Measurements from ENCODE around the gene PRR3. TPM values are rescaled to one million over a fixed set of nuclear protein-coding genes. Genes with fewer than 3 reads are reported as not detected.
A peak's percentile ranks its signal among the peaks of the same experiment; 100 is the strongest.
"Not testable (repeated sequence)": the region's sequence is repeated elsewhere in the genome, so short reads cannot be mapped to it uniquely, and the experiment has no call there.

Gene PRR3
- total RNA-seq, 4 donors from 2014 or later: 3.5 to 21.6 (median 7.9) TPM

DNA sequence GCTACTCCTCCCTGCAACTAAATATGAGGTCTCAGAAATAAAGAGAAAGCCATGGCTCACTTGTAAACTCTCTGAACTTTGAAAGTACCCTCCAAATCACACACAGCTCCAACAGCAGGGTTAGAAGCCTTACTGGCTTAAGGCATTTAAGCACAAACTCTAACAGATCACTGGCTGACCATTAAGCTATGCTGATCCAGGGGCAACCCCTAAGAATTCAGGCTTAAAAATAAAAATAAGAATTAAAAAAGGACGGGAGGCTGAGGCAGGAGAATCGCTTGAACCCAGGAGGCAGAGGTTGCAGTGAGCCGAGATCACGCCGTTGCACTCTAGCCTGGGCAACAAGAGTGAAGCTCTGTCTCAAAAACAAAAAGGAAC, 45.9 kb upstream of the PRR3 start:
- no peak overlapping the region for H3K27ac ChIP-seq
- no peaks in the 10 kb centered on the region for H3K36me3 ChIP-seq
- no peak for ATAC-seq
- TF ChIP-seq, protein P1, sequence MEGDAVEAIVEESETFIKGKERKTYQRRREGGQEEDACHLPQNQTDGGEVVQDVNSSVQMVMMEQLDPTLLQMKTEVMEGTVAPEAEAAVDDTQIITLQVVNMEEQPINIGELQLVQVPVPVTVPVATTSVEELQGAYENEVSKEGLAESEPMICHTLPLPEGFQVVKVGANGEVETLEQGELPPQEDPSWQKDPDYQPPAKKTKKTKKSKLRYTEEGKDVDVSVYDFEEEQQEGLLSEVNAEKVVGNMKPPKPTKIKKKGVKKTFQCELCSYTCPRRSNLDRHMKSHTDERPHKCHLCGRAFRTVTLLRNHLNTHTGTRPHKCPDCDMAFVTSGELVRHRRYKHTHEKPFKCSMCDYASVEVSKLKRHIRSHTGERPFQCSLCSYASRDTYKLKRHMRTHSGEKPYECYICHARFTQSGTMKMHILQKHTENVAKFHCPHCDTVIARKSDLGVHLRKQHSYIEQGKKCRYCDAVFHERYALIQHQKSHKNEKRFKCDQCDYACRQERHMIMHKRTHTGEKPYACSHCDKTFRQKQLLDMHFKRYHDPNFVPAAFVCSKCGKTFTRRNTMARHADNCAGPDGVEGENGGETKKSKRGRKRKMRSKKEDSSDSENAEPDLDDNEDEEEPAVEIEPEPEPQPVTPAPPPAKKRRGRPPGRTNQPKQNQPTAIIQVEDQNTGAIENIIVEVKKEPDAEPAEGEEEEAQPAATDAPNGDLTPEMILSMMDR (IDR thresholded peaks at IDR 0.05): no peak
- TF ChIP-seq POLR2A (IDR thresholded peaks at IDR 0.05): no peak
- TF ChIP-seq POLR2AphosphoS5 (IDR thresholded peaks at IDR 0.05): no peak
- TF ChIP-seq EP300 (IDR thresholded peaks at IDR 0.05): no peak
- H3K9me3 ChIP-seq: no peaks in the 10 kb centered on the region
- no peaks in the 10 kb centered on the region for H3K27me3 ChIP-seq
- 36 to 47% methylated on average over 4 to 5 of the region's 5 CpGs for WGBS, 2 donors (ENCODE audit: low coverage in 1 of 2)
- peaks cover 0 to 5% (median 0%) of the 10 kb centered on the region in 3 donors for H3K4me1 ChIP-seq
- H3K4me3 ChIP-seq: no peak overlapping the region

DNA sequence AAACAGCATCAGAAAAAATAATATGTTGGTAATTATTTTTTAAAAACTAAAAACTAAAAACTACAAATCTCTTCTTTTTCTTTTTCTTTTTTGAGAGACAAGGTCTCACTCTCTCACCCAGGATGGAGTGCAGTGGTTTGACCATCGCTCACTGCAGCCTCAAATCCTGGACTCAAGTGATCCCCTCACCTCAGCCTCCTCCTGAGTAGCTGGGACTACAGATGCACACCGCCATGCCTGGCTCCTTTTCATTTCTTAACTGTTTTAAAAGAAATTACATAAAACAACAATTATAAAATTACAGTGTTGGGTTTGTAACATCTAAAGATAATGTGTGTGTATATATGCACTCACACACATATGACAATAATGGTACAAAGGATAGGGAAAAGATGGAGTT, 43.6 kb upstream of the PRR3 start:
- WGBS, 2 donors (ENCODE audit: low coverage in 1 of 2): 88 to 94% methylated on average over 2 of the region's 2 CpGs
- ATAC-seq: no peak
- Histone ChIP-seq H3K4me3 (no peak overlapping the region), H3K4me1 (peaks cover 0 to 5% (median 0%) of the 10 kb centered on the region in 3 donors), H3K27me3 (no peaks in the 10 kb centered on the region), H3K27ac (no peak overlapping the region), H3K36me3 (no peaks in the 10 kb centered on the region), H3K9me3 (no peaks in the 10 kb centered on the region)
- TF ChIP-seq POLR2AphosphoS5 (IDR thresholded peaks at IDR 0.05) (no peak), POLR2A (IDR thresholded peaks at IDR 0.05) (no peak)
- TF ChIP-seq, protein P1 (IDR thresholded peaks at IDR 0.05): no peak

DNA sequence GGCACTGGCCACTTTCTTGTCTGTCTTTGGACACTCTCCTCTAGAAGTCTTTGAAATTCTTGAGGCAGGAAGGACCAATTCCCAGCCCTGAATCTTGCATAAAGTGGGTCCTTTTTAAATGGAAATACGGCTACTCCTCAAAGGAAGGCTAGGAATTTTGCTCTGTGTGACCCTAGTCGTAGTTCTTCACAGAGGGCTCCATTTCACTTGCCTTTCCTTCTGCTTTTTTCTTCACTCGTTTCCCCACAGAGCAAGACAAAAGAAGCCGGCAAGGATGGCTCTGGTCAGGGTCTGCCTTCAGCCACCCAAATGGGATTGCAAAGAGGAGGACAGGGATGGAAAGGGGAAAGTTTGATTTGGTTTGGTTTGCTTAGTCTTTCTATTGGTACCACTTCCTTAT, 42.0 kb upstream of the PRR3 start:
- WGBS, 2 donors (ENCODE audit: low coverage in 1 of 2): 31% methylated on average over 4 of the region's 4 CpGs; no CpG with 5 or more reads in 1 of the 2 donors
- H3K27ac ChIP-seq: peak overlapping the region in 3 of 4 donors; percentile 32 to 84 (median 73)
- ATAC-seq: no peak

DNA sequence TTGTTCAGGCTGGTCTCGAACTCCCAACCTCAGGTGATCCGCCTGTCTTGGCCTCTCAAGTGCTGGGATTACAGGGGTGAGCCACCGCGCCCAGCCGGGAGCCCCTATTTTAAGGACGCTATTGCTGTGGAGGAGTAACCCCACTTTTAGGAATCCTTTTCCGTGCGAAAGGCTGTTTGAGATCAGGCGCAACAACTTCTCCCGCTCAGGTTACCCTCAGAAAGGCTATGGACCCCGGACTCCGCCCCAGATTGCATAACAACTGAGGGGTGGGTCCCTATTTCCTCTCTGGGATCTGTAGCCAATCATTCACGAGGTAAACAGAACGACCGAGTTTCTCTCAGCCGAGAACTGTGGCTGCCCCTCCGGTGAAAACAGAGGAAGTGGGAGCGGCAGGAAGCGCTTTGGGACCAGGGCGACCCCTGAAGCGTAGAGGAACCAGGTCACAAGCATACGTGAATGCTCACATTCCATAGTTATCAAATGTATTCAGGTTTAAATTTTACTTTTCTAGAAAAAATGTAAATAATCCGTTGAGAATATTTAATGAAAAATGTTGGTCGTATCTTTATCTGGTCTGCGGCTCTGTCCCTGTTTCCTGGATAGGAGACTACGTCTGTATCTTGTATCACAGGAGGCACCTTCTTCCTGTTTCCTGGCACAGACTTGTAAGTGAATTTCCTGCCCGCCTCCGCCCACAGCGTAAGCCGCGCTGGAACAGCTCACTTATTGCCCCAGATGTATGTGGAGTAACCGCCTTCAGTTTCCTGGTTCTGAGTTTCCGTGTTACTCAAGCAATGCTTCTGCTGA, 40.9 kb upstream of the PRR3 start:
- TF ChIP-seq POLR2A (IDR thresholded peaks at IDR 0.05): peak; percentile 32 to 62
- TF ChIP-seq, protein P1 (IDR thresholded peaks at IDR 0.05): no peak
- peak; percentile 83 for TF ChIP-seq POLR2AphosphoS5 (IDR thresholded peaks at IDR 0.05)
- WGBS, 2 donors (ENCODE audit: low coverage in 1 of 2): 1 to 4% methylated on average over 16 to 20 of the region's 33 CpGs

More for the DNA sequence above, 42.0 kb upstream of the PRR3 start:
- TF ChIP-seq POLR2AphosphoS5 (IDR thresholded peaks at IDR 0.05) (no peak), EP300 (IDR thresholded peaks at IDR 0.05) (no peak), POLR2A (IDR thresholded peaks at IDR 0.05) (no peak)
- TF ChIP-seq, protein P1 (IDR thresholded peaks at IDR 0.05): no peak
- Histone ChIP-seq H3K4me3 (no peak overlapping the region), H3K36me3 (no peaks in the 10 kb centered on the region), H3K9me3 (no peaks in the 10 kb centered on the region), H3K27me3 (peaks cover 3% of the 10 kb centered on the region), H3K4me1 (peaks cover 0 to 5% (median 0%) of the 10 kb centered on the region in 3 donors)

DNA sequence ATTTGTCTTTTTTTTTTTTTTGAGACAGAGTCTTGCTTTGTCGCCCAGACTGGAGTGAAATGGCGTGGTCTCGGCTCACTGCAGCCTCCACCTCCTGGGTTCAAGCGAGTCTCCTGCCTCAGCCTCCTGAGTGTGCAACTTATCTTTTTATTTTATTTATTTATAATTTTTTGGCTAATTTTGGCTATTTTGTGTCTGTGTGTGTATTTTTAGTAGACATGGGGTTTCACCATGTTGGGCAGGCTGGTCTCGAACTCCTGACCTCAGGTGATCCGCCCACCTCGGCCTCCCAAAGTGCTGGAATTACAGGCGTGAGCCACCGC, 40.4 kb upstream of the PRR3 start:
- 61 to 68% methylated on average over 5 to 8 of the region's 9 CpGs for WGBS, 2 donors (ENCODE audit: low coverage in 1 of 2)
- H3K4me1 ChIP-seq, H3K9me3 ChIP-seq, H3K36me3 ChIP-seq, ATAC-seq: not testable (repeated sequence)
- H3K27ac ChIP-seq: peak overlapping the region in 3 of 4 donors; percentile 73 to 84 (median 84)
- H3K4me3 ChIP-seq: peak overlapping the region; percentile 45 to 54
- H3K27me3 ChIP-seq: peaks cover 14% of the 10 kb centered on the region

More for the DNA sequence above, 40.9 kb upstream of the PRR3 start:
- Histone ChIP-seq H3K9me3 (no peaks in the 10 kb centered on the region), H3K4me3 (peak overlapping the region; percentile 45 to 54), H3K4me1 (peaks cover 0 to 5% (median 0%) of the 10 kb centered on the region in 3 donors), H3K36me3 (no peaks in the 10 kb centered on the region), H3K27ac (peak overlapping the region; percentile 73 to 87 (median 84)), H3K27me3 (peaks cover 14% of the 10 kb centered on the region)
- peak; percentile 95 for ATAC-seq

DNA sequence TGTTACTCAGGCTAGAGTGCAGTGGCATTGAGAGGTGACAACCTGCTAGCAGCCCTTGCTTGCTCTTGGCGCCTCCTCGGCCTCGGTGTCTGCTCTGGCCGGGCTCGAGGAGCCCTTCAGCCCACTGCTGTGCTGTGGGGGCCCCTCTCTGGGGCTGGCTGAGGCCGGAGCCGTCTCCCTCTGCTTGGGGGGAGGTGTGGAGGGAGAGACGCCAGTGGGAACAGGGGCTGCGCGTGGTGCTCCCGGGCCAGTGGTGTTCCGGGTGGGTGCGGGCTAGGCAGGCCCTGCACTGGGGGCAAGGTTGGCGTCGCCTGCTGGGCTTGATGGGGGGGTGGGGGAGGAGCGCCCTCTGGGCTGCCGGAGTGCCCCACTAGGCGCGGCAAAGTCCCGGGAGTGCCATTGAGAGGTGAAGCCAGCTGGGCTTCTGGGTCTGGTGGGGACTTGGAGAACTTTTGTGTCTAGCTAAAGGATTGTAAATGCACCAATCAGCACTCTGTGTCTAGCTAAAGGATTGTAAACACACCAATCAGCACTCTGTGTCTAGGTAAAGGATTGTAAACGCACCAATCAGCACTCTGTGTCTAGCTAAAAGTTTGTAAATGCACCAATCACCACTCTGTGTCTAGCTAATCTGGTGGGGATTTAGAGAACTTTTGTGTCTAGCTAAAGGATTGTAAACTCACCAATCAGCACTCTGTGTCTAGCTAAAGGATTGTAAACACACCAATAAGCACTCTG, 39.2 kb upstream of the PRR3 start:
- Histone ChIP-seq H3K27me3 (peaks cover 14% of the 10 kb centered on the region), H3K27ac (peak overlapping the region in 1 of 4 donors; percentile 40)
- not testable (repeated sequence) for H3K36me3 ChIP-seq, H3K9me3 ChIP-seq, ATAC-seq, H3K4me3 ChIP-seq, H3K4me1 ChIP-seq
- 100% methylated on average over 4 of the region's 21 CpGs; no CpG with 5 or more reads in 1 of the 2 donors for WGBS, 2 donors (ENCODE audit: low coverage in 1 of 2)

DNA sequence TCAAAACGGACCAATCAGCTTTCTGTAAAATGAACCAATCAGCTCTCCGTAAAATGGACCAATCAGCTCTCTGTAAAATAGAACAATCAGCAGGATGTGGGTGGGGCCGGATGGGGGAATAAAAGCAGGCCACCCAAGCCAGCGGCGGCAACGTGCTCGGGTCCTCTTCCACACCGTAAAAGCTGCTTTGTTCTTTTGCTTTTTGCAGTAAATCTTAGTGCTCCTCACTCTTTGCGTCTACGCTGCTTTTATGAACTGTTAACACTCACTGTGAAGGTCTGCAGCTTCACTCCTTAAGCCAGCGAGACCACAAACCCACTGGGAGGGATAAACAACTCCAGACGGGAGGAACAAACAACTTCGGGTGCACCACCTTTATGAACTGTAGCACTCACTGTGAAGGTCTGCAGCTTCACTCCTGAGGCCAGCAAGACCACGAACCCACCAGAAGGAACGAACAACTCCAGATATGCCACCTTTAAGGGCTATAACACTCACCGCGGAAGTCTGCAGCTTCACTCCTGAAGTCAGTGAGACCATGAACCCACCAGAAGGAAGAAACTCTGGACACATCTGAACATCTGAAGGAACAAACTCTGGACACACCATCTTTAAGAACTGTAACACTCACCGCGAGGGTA, 38.5 kb upstream of the PRR3 start:
- H3K4me3 ChIP-seq, H3K27ac ChIP-seq, H3K4me1 ChIP-seq, ATAC-seq, H3K36me3 ChIP-seq, H3K9me3 ChIP-seq: not testable (repeated sequence)
- 75 to 79% methylated on average over 13 to 17 of the region's 19 CpGs for WGBS, 2 donors (ENCODE audit: low coverage in 1 of 2)
- peaks cover 14% of the 10 kb centered on the region for H3K27me3 ChIP-seq

Measured in gastroesophageal sphincter (tissue), 4 donors.